ENCODE measurements around the gene TRAF3. TPM values are rescaled to one million over a fixed set of nuclear protein-coding genes. Genes with fewer than 3 reads are reported as not detected.

The TRAF3 gene
- total RNA-seq, 2 experiments from 2014 or later, result 52.9 to 54.4 TPM

DNA sequence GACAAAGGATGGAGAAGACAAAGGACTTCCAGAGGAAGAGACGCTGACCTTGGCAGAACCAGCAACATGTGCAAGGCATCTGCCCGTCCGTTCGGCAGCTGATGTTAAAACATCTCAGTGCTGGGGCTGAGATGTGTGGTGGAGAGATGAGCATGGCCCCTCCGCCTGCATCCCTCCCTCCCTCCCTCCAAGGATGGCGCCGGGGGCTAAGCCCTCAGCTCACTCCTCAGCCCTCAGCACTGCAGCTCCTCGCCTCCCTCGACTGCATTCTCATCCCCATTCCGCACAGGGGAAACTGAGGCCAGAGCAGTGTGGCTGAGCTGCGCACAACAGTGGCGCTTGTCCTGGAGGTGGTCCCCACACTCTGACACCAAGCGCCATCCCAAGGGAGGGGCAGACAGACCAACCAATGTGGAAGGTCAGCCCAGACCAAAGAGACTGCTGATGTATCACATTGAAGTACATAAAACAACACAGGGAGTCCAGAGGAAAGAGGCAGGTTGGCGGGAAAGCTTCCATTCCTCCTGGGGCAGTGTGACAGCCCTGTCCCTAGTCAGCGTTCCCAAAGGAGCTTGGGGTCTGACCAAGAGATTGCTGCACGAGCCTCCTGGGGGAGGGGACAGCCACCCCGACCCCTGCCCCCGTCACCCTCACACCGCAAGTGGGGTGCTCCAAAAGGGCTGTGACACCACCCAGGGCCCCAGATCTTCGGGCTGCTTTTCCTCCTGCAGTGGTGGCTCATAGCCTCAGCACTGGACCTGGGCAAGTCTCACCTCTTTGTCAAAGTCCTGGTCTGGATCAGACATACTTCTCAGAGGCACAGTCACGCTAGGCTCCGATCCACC is 160.3 kb downstream of the TRAF3 start:
- POLR2A ChIA-PET, result no interaction called here
- CTCF ChIA-PET, result no interaction called here

GRCh38 chr14:102938191-102938590 is 160.9 kb downstream of the TRAF3 start:
- CTCF ChIA-PET, result no interaction called here
- POLR2A ChIA-PET, result no interaction called here

GRCh38 chr14:102939329-102939728 is 162.1 kb downstream of the TRAF3 start:
- ChIA-PET POLR2A (no interaction called here), CTCF (no interaction called here)

- POLR2A ChIA-PET, result no interaction called here
- CTCF ChIA-PET, result no interaction called here
Measured at GRCh38 chr14:102939820-102940561, 162.7 kb downstream of the TRAF3 start.

GRCh38 chr14:102940729-102941362 is 163.6 kb downstream of the TRAF3 start:
- POLR2A ChIA-PET, result no interaction called here
- CTCF ChIA-PET, result no interaction called here

DNA sequence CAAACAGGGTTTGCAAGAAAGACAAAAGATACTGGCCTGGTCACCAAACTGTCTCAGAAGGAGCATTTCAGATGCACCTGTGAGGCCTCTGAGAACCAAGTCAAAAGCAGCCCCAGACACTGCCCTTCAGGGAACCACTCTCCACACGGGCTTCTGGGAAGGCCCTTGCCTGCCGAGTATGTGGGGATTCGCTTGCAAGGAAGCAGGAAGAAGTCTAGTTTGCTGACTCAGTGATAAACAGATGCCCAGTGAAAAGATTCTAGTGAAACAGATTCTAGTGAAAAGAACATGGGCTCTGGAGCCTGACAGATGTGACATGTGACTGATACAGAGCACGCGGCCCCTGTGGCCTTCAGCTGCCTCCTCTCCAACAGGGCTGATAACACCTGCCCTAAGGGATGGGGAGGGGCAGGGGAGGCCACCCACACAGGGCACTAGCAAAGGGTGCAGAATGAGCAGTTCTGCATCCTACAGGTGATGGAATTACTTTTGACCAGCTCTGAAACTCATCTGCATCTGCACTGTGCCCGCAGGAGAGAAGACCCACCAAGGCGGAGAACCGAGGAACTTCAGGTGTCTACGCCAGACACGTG is 164.3 kb downstream of the TRAF3 start:
- CTCF ChIA-PET, result no interaction called here

DNA sequence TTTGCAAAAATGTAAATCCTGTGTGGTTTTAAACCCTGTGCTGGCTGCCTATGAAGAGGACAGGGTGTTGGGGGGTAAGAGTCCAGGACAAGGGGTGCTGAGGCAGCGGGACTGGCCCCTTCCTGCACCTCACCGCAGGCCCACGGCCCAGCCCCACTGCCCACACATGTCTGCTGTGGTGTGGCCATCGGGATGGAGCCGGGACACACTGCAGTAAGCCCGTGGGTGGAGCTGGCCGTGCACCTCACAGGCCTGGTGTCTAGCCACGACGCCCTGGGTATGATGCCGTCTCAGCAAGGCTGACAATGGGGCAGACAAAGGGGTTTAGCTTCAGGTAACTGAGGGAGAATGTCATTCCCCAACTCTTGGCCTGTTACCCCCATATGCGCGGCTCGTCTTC is 164.8 kb downstream of the TRAF3 start:
- ChIA-PET CTCF (no interaction called here), POLR2A (no interaction called here)

More for the DNA sequence above, 164.3 kb downstream of the TRAF3 start:
- POLR2A ChIA-PET, result no interaction called here

- CTCF ChIA-PET, result no interaction called here
- POLR2A ChIA-PET, result no interaction called here
Measured at GRCh38 chr14:102943454-102943853, 166.2 kb downstream of the TRAF3 start.

- ChIA-PET POLR2A (no interaction called here), CTCF (no interaction called here)
Measured at GRCh38 chr14:102943979-102944378, 166.7 kb downstream of the TRAF3 start.

DNA sequence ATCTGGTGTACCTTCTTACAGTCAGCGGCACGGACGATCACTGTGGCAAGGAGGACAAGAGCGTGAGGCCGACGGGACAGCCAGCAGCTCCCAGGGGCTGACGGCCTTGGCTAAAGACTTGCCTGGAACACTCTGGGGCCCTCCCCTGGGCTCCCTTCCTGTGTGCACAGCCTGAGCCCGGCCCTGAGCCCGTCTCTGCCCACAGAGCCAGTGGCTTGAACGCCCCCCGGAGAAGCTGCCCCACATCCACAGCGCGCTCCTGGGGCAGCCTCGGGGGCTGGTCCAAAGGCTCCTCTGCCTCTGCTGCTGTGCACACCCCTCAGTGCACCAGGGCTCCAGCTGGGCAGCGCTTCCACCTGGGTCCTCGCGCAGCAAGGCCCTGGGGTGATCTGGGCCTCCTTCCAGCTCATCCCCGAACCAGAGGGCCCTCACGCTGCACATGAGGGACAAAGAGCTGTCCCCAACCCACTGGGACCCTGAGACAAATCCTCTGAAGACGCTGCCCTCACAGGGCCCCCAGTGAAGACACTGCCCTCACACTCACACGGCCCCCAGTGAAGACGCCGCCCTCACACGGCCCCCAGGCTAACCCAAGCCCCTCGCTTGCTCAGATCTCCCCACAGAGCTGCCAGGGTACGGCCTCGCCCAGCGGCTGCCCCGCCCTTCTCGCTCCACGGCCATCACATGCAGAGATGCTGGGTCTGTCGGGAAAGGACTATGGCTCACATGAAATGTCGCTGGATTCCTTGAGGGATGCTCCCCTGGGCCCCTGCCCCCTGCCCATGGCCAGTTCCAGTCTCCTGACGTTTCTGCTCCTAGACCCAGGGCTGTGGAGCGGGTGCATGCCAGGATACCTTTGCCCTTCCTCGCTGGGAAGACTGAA is 167.4 kb downstream of the TRAF3 start:
- POLR2A ChIA-PET, result no interaction called here
- CTCF ChIA-PET, result no interaction called here

- POLR2A ChIA-PET, result no interaction called here
- CTCF ChIA-PET, result no interaction called here
Measured at GRCh38 chr14:102945346-102946130, 168.3 kb downstream of the TRAF3 start.

DNA sequence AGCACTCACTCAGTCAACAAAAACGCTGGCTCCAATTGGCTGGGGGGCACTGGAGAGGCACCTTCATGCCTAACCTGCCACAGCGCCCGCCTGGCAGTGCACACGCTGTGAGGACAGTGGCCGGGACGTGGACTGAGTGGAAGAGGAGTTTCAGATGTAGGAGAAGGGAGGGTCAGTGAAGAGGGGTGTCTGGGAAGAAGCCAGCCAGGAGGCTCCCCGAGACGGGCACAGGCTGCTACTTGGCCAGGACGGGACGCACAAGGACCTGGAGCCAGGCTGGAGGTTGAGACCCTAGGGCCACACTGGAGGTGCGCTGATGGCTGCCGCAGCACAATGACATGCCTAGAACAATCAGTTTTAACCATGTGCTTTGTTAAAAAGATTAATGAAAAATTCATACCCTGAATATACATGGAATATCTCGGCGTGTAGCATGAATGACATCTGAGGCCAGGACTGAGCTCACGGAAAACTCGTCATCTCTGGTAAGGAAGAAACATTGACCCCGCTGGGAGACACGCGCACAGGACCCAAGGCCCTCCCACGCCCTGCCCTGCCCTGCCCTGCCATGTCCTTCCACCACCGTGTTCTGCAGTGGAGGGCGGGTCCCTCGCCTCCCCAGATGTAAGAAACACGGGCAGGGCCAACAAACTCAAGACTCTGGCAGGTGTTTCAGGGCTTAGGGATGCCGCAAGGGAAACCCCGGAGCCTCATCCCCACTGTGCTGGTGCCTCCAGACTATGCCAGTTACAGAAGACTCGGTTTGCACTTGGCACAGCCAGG is 170.3 kb downstream of the TRAF3 start:
- ChIA-PET POLR2A (no interaction called here), CTCF (no interaction called here)

DNA sequence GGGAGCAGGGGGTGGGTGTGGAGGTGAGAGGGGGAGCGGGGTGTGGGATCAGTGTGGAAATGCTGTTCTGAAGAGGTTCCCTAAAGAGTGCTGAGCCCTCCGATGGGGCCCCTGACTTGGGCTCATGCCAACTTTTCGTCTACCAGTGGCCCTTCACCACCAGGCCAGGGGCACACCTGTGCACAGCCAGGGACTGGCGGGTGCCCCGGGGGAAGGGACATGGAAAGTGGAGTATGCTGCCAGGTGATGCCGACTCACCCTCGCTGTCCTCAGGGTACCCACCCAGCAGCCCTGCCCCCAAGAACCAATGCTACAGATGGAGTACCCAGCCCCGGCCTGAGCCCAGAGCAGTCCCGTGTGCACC is 171.4 kb downstream of the TRAF3 start:
- ChIA-PET POLR2A (no interaction called here), CTCF (no interaction called here)

DNA sequence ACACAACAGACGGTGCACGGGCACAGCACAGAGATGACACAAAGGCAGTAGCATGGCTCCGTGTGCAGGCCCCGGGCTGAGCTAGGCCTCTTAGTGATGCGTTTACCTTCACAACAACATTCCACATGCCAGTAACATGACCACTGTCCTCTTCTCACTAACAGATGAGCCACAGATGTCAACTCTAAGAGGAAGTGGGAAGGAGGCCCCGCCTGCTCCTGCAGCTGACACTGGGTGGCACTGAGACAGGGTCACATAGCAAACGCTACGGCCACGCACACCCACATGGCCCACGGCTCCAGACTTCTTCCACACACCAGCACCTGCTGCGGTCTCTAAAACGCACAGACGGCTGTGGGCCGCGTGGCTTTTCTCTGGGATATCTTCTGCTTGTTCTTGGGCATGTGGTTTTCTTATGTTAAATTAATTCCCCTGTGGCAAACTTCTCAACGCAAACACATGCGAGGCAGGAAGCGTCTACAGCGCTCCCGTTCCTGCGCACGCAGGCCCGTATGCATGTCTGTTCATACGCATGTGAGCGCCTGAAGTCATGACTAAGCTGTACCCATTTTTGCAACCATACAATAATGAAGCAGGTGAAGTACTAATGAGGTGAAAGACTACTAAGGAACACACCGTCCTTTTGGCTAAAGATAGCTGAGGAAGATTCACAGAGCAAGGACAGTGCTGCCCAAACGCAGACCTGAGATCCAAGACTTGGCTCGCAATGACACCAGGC is 172.0 kb downstream of the TRAF3 start:
- ChIA-PET POLR2A (no interaction called here), CTCF (no interaction called here)

DNA sequence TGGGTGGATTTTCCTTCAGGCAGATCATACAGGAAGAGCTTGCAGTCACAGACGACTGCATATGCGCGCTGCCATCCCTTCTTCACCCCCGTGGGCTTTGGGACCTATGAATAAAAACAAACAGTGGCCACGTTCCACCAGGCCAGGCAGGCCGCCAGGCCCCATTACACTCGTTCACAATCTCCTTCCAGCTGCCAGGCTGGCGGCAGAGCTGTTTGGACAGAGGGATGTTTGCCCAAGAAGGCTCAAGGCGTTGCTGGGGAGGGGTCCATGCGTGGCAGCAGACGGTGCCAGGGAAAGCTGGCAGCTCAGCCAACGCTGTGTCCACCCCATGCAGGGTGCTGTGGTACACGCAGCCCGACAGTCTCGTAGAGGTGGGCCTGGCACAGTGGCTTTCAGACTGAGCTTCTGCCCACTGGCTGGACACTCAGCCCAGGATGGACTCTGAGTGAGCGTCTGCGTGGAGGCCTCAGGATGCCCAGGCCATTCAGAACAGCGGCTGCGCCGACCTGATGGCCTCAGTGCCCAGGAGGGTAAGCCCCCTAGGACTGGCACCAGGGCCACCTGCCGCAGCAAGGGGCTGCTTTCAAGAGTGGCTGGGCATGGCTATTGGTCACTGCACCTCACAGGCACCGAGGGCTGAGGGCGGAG is 172.7 kb downstream of the TRAF3 start:
- ChIA-PET CTCF (no interaction called here), POLR2A (no interaction called here)

- CTCF ChIA-PET, result no interaction called here
- POLR2A ChIA-PET, result no interaction called here
Measured at GRCh38 chr14:102951034-102951433, 173.8 kb downstream of the TRAF3 start.

DNA sequence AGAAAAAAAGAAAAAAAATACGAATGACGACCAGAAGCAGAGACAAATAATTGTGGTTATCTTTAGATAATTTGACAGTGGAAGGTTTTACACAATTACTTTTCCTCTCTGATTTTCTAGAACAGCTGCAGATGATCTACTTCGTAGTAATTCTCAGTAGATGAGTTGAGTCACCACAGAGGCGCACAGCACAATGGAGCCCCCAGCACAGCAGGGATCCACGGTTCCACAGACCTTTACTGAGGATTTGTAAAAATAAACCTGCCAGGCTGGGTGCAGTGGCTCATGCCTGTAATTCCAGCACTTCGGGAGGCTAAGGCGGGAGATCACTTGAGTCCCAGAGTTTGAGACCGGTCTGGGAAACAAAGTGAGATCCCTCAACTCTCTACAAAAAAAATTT is 174.6 kb downstream of the TRAF3 start:
- CTCF ChIA-PET, result no interaction called here
- POLR2A ChIA-PET, result no interaction called here
